ENCODE data around the gene SLC52A1.

SLC52A1 gene

DNA sequence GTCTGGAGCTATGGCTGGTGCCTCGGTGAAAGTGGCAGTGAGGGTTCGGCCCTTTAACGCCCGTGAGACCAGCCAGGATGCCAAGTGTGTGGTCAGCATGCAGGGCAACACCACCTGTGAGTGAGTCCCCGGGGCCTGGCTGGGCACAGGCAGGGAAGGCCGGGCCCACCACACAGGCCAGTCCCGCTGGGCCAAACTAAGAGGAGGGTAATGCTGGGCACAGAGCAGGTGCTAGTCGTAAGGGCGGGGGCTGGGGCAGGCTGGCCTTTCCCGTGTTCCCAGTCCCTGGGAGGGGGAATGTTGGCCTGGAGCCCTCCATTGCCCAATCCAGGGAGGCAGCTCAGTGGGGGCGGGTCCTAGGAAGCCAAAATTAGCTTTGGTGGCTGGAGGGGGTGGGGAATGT, 35.0 kb downstream of the SLC52A1 start (continued):
- TF ChIP-seq, protein P1, sequence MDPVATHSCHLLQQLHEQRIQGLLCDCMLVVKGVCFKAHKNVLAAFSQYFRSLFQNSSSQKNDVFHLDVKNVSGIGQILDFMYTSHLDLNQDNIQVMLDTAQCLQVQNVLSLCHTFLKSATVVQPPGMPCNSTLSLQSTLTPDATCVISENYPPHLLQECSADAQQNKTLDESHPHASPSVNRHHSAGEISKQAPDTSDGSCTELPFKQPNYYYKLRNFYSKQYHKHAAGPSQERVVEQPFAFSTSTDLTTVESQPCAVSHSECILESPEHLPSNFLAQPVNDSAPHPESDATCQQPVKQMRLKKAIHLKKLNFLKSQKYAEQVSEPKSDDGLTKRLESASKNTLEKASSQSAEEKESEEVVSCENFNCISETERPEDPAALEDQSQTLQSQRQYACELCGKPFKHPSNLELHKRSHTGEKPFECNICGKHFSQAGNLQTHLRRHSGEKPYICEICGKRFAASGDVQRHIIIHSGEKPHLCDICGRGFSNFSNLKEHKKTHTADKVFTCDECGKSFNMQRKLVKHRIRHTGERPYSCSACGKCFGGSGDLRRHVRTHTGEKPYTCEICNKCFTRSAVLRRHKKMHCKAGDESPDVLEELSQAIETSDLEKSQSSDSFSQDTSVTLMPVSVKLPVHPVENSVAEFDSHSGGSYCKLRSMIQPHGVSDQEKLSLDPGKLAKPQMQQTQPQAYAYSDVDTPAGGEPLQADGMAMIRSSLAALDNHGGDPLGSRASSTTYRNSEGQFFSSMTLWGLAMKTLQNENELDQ (tag by site-specific recombination; IDR thresholded peaks at IDR 0.05; ENCODE audit: low read depth): no peak
- TF ChIP-seq, protein P2, sequence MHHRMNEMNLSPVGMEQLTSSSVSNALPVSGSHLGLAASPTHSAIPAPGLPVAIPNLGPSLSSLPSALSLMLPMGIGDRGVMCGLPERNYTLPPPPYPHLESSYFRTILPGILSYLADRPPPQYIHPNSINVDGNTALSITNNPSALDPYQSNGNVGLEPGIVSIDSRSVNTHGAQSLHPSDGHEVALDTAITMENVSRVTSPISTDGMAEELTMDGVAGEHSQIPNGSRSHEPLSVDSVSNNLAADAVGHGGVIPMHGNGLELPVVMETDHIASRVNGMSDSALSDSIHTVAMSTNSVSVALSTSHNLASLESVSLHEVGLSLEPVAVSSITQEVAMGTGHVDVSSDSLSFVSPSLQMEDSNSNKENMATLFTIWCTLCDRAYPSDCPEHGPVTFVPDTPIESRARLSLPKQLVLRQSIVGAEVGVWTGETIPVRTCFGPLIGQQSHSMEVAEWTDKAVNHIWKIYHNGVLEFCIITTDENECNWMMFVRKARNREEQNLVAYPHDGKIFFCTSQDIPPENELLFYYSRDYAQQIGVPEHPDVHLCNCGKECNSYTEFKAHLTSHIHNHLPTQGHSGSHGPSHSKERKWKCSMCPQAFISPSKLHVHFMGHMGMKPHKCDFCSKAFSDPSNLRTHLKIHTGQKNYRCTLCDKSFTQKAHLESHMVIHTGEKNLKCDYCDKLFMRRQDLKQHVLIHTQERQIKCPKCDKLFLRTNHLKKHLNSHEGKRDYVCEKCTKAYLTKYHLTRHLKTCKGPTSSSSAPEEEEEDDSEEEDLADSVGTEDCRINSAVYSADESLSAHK (tag by site-specific recombination; IDR thresholded peaks at IDR 0.05): no peak
- TF ChIP-seq ZNF555 (tag by site-specific recombination; conservative IDR thresholded peaks at IDR 0.05) (no peak), KLF16 (tag by site-specific recombination; IDR thresholded peaks at IDR 0.05) (no peak), ZNF302 (tag by site-specific recombination; IDR thresholded peaks at IDR 0.05; ENCODE audit: low read depth) (no peak), ZNF10 (tag by site-specific recombination; IDR thresholded peaks at IDR 0.05) (no peak), ZNF211 (tag by site-specific recombination; IDR thresholded peaks at IDR 0.05; ENCODE audit: low read depth) (no peak), ZSCAN16 (tag by site-specific recombination; IDR thresholded peaks at IDR 0.05) (no peak), TRIM28 (IDR thresholded peaks at IDR 0.05; ENCODE audit: borderline replicate concordance, low read length) (no peak), ZNF658 (tag by site-specific recombination; IDR thresholded peaks at IDR 0.05) (no peak), ZNF335 (tag by site-specific recombination; conservative IDR thresholded peaks at IDR 0.05) (no peak), PRDM1 (tag by site-specific recombination; IDR thresholded peaks at IDR 0.05) (no peak), ZNF791 (tag by site-specific recombination; IDR thresholded peaks at IDR 0.05) (no peak), ZNF16 (tag by site-specific recombination; IDR thresholded peaks at IDR 0.05; ENCODE audit: low read depth) (no peak), HOXD13 (CRISPR knock-in tag; IDR thresholded peaks at IDR 0.05; ENCODE audit: borderline replicate concordance) (no peak), ZNF660 (tag by site-specific recombination; IDR thresholded peaks at IDR 0.05) (no peak), ZFP69B (tag by site-specific recombination; IDR thresholded peaks at IDR 0.05) (peak; percentile 64), ZNF843 (tag by site-specific recombination; IDR thresholded peaks at IDR 0.05) (no peak), GLIS1 (tag by site-specific recombination; IDR thresholded peaks at IDR 0.05) (peak; percentile 70), SALL2 (tag by site-specific recombination; IDR thresholded peaks at IDR 0.05; ENCODE audit: borderline replicate concordance) (no peak), SP7 (tag by site-specific recombination; IDR thresholded peaks at IDR 0.05) (no peak)
- TF ChIP-seq, protein P3, sequence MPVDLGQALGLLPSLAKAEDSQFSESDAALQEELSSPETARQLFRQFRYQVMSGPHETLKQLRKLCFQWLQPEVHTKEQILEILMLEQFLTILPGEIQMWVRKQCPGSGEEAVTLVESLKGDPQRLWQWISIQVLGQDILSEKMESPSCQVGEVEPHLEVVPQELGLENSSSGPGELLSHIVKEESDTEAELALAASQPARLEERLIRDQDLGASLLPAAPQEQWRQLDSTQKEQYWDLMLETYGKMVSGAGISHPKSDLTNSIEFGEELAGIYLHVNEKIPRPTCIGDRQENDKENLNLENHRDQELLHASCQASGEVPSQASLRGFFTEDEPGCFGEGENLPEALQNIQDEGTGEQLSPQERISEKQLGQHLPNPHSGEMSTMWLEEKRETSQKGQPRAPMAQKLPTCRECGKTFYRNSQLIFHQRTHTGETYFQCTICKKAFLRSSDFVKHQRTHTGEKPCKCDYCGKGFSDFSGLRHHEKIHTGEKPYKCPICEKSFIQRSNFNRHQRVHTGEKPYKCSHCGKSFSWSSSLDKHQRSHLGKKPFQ (tag by site-specific recombination; IDR thresholded peaks at IDR 0.05): no peak
- TF ChIP-seq, protein P4, sequence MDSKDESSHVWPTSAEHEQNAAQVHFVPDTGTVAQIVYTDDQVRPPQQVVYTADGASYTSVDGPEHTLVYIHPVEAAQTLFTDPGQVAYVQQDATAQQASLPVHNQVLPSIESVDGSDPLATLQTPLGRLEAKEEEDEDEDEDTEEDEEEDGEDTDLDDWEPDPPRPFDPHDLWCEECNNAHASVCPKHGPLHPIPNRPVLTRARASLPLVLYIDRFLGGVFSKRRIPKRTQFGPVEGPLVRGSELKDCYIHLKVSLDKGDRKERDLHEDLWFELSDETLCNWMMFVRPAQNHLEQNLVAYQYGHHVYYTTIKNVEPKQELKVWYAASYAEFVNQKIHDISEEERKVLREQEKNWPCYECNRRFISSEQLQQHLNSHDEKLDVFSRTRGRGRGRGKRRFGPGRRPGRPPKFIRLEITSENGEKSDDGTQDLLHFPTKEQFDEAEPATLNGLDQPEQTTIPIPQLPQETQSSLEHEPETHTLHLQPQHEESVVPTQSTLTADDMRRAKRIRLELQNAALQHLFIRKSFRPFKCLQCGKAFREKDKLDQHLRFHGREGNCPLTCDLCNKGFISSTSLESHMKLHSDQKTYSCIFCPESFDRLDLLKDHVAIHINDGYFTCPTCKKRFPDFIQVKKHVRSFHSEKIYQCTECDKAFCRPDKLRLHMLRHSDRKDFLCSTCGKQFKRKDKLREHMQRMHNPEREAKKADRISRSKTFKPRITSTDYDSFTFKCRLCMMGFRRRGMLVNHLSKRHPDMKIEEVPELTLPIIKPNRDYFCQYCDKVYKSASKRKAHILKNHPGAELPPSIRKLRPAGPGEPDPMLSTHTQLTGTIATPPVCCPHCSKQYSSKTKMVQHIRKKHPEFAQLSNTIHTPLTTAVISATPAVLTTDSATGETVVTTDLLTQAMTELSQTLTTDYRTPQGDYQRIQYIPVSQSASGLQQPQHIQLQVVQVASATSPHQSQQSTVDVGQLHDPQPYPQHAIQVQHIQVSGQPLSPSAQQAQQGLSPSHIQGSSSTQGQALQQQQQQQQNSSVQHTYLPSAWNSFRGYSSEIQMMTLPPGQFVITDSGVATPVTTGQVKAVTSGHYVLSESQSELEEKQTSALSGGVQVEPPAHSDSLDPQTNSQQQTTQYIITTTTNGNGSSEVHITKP (tag by site-specific recombination; IDR thresholded peaks at IDR 0.05): peak; percentile 52; the same call in 1 of the 2 replicates
- TF ChIP-seq, protein P5, sequence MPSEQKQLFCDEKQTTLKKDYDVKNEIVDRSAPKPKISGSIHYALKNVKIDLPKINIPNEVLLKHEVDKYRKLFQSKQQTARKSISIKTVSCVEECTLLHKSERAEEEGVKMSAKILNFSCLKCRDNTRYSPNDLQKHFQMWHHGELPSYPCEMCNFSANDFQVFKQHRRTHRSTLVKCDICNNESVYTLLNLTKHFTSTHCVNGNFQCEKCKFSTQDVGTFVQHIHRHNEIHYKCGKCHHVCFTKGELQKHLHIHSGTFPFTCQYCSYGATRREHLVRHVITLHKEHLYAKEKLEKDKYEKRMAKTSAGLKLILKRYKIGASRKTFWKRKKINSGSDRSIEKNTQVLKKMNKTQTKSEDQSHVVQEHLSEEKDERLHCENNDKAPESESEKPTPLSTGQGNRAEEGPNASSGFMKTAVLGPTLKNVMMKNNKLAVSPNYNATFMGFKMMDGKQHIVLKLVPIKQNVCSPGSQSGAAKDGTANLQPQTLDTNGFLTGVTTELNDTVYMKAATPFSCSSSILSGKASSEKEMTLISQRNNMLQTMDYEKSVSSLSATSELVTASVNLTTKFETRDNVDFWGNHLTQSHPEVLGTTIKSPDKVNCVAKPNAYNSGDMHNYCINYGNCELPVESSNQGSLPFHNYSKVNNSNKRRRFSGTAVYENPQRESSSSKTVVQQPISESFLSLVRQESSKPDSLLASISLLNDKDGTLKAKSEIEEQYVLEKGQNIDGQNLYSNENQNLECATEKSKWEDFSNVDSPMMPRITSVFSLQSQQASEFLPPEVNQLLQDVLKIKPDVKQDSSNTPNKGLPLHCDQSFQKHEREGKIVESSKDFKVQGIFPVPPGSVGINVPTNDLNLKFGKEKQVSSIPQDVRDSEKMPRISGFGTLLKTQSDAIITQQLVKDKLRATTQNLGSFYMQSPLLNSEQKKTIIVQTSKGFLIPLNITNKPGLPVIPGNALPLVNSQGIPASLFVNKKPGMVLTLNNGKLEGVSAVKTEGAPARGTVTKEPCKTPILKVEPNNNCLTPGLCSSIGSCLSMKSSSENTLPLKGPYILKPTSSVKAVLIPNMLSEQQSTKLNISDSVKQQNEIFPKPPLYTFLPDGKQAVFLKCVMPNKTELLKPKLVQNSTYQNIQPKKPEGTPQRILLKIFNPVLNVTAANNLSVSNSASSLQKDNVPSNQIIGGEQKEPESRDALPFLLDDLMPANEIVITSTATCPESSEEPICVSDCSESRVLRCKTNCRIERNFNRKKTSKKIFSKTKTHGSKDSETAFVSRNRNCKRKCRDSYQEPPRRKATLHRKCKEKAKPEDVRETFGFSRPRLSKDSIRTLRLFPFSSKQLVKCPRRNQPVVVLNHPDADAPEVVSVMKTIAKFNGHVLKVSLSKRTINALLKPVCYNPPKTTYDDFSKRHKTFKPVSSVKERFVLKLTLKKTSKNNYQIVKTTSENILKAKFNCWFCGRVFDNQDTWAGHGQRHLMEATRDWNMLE (tag by site-specific recombination; conservative IDR thresholded peaks at IDR 0.05; ENCODE audit: low read depth): no peak
- TF ChIP-seq, protein P6, sequence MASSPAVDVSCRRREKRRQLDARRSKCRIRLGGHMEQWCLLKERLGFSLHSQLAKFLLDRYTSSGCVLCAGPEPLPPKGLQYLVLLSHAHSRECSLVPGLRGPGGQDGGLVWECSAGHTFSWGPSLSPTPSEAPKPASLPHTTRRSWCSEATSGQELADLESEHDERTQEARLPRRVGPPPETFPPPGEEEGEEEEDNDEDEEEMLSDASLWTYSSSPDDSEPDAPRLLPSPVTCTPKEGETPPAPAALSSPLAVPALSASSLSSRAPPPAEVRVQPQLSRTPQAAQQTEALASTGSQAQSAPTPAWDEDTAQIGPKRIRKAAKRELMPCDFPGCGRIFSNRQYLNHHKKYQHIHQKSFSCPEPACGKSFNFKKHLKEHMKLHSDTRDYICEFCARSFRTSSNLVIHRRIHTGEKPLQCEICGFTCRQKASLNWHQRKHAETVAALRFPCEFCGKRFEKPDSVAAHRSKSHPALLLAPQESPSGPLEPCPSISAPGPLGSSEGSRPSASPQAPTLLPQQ (tag by site-specific recombination; IDR thresholded peaks at IDR 0.05): peak; percentile 80

All from HEK293 (cell line).